Measurements from ENCODE around the gene EIF4G1.
"Not testable (repeated sequence)": the region's sequence is repeated elsewhere in the genome, so short reads cannot be mapped to it uniquely, and the experiment has no call there.

Gene EIF4G1, protein sequence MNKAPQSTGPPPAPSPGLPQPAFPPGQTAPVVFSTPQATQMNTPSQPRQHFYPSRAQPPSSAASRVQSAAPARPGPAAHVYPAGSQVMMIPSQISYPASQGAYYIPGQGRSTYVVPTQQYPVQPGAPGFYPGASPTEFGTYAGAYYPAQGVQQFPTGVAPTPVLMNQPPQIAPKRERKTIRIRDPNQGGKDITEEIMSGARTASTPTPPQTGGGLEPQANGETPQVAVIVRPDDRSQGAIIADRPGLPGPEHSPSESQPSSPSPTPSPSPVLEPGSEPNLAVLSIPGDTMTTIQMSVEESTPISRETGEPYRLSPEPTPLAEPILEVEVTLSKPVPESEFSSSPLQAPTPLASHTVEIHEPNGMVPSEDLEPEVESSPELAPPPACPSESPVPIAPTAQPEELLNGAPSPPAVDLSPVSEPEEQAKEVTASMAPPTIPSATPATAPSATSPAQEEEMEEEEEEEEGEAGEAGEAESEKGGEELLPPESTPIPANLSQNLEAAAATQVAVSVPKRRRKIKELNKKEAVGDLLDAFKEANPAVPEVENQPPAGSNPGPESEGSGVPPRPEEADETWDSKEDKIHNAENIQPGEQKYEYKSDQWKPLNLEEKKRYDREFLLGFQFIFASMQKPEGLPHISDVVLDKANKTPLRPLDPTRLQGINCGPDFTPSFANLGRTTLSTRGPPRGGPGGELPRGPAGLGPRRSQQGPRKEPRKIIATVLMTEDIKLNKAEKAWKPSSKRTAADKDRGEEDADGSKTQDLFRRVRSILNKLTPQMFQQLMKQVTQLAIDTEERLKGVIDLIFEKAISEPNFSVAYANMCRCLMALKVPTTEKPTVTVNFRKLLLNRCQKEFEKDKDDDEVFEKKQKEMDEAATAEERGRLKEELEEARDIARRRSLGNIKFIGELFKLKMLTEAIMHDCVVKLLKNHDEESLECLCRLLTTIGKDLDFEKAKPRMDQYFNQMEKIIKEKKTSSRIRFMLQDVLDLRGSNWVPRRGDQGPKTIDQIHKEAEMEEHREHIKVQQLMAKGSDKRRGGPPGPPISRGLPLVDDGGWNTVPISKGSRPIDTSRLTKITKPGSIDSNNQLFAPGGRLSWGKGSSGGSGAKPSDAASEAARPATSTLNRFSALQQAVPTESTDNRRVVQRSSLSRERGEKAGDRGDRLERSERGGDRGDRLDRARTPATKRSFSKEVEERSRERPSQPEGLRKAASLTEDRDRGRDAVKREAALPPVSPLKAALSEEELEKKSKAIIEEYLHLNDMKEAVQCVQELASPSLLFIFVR (N-terminal part only)

DNA sequence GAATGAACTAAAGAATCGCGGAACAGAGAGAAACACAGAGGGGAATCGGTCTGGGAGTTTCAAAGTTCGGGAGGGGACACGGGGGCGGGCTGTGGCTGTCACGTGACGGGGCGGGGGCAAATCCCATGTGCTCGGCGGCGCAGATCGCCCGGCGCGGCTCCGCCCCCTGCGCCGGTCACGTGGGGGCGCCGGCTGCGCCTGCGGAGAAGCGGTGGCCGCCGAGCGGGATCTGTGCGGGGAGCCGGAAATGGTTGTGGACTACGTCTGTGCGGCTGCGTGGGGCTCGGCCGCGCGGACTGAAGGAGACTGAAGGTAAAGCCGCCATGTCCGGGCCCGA lies at the start of gene EIF4G1:
TSS of gene EIF4G1 (plus strand) at position 244 of the 337 bp plus-strand sequence. CDS start 1,191 bp downstream, outside the sequence.
- peak; percentile 90 for DNase-seq (ENCODE audit: low read depth)

DNA sequence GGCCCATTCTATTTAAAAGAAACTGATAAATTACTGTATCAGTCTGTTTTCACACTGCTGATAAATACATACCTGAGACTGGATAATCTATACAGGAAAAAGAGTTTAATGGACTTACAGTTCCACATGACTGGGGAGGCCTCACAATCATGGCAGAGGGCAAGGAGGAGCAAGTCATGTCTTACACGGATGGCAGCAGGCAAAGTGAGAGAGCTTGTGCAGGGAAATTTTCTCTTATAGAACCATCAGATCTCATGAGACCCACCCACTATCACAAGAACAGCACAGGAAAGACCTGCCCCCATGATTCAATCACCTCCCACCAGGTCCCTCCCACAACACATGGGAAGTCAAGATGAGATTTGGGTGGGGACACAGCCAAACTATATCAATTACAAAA lies 47.2 kb upstream of the EIF4G1 start:
- DNase-seq (ENCODE audit: low read depth) = not testable (repeated sequence)

DNA sequence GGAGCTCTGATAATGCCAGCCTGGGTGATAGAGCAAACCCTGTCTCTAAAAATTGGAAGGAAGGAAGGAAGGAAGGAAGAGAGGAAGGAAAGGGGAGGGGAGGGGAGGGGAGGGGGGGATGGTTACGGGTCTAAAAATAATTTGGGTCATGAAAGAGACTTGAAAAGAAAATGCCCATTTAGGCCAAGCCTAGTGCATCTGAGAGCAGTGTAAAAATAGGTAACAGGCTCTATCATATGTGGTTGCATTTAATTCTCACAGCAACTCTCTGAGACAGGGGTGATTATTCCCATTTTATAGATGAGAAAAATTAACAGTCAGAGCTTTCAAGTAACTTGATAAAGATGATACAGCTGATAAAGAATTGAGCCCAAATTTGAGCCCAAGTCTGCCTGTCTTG lies 42.1 kb upstream of the EIF4G1 start:
- no peak for DNase-seq (ENCODE audit: low read depth)

DNA sequence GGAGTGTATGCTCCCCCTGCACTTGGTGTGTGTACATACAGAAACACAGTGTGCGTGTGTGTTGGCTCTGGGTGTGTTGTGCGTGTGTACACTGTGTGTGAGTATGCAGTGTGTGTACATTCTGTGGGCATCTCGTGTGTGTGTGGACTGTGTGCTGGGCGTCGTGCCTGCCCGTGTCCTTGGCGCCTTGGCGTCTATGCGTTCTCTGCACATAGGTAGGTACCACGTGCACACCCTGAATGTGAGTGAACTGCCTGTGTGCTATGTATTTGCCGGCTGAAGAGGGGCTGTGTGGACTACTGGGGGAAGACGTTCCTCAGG lies 39.1 kb upstream of the EIF4G1 start:
- DNase-seq (ENCODE audit: low read depth) = no peak

DNA sequence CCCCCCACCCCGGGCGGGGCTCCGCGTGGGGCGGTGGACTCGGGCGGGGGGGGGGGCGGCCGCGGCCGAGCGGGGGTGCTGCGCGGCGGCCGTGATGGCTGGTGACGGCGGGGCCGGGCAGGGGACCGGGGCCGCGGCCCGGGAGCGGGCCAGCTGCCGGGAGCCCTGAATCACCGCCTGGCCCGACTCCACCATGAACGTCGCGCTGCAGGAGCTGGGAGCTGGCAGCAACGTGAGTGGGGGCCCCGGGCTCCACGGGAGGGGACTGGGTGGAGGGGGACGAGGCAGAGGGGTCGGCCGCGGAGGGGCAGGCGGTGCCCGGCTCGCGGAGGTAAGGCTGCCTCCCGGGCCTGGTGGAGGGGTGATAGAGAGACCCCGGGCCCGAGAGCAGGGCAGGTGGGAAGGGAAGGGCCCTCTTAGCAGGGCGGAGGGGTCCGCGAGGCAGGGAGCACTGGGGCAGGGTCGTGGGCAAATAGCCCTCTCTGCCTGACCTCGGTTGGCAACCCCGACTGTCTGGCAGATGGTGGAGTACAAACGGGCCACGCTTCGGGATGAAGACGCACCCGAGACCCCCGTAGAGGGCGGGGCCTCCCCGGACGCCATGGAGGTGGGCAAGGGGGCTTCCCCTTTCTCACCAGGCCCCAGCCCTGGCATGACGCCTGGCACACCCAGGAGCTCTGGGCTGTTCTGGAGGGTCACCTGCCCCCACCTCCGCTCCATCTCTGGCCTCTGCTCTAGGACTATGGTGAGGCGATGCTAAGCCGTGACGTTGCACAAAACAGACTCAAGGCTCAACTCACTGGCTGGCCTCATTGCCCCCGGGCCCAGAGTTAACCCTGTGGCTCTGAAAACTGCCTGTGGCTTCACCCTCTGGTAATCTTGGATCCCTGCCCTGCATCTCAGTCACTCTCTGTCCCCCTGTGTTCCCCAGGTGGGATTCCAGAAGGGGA lies 38.2 kb upstream of the EIF4G1 start, which contains the start of gene ECE2:
TSS of gene ECE2 (plus strand) at position 62 of the 950 bp plus-strand sequence. CDS start at position 194, 132 bp downstream.
- DNase-seq (ENCODE audit: low read depth) = no peak

DNA sequence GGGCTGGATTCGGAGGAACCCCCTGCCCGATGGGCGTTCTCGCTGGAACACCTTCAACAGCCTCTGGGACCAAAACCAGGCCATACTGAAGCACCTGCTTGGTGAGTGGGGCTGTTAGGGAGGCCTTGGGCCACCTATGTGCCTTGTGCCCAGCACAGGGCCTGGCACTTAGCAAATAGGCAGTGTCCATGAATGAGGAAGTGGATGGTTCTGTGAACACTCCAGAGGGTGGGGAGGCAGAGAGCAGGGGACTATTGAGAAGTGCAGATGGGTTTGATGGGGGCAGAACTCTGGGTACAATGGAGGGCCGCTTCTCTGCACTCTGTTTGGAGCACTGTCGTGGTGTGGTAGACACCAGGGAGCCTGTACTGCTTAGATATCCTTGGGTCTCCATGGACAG lies 37.0 kb upstream of the EIF4G1 start:
- DNase-seq (ENCODE audit: low read depth) = no peak

DNA sequence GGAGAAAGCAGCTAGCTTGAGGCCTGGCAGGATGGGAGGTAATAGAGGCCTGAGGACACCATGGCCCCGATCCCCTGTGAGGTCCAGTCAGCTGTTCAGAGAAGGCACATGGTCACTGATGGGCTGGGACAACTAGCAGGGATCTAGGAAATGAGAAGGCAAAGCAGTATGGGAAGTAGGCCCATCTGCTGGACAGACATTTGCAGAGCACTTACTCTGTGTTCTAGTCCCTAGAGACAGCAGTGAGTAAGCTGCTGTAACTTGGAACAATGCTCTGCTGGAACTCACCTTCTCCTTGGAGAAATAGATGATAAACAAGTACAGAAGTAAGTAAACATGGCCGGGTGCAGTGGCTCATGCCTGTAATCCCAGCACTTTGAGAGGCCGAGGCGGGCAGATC lies 31.5 kb upstream of the EIF4G1 start:
- no peak for DNase-seq (ENCODE audit: low read depth)

DNA sequence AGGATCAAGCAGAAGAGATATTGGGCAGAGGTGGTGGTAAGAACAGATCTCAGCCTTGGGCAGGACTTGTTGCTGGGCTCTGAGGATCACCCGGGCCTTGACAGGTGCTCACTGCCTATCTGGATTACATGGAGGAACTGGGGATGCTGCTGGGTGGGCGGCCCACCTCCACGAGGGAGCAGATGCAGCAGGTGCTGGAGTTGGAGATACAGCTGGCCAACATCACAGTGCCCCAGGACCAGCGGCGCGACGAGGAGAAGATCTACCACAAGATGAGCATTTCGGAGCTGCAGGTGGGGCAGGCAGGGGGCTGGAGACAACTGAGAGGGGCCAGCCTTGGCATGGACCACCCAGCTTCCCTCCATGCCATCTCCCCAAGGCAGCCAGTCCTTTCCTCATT lies 30.7 kb upstream of the EIF4G1 start:
- DNase-seq (ENCODE audit: low read depth) = no peak

DNA sequence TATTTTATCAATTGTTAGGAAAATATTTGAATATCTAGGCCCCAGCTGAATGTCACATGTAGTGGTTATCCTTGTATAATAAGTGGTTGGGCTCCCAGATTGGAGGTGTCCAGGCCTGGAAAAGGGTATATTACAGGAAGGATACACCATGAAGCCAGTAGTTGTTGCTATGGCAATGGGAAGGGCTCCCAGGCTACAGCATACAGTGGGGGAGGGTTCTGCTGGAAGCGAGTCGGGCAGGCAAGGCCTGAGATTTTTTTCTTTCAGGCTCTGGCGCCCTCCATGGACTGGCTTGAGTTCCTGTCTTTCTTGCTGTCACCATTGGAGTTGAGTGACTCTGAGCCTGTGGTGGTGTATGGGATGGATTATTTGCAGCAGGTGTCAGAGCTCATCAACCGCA lies 29.7 kb upstream of the EIF4G1 start:
- DNase-seq (ENCODE audit: low read depth) = no peak

DNA sequence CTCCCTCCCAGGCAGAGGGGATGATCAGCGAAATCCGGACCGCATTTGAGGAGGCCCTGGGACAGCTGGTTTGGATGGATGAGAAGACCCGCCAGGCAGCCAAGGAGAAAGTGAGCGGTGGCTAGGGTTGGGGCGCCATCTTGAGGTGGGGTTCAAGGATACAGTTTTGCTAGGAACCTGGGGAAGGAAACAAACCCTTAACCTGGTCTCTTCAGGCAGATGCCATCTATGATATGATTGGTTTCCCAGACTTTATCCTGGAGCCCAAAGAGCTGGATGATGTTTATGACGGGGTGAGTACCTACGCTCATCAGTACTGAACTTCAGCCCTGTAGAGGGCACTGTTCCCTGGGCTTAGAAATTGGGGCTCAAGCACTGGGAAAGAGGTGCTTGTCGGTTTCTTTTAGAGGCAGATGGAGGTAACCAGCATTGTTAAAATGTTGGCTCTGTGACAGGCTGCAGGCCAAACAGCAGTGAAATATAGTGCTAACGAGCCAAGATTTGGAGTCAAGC lies 24.9 kb upstream of the EIF4G1 start:
- peak; percentile 50 for DNase-seq (ENCODE audit: low read depth)

DNA sequence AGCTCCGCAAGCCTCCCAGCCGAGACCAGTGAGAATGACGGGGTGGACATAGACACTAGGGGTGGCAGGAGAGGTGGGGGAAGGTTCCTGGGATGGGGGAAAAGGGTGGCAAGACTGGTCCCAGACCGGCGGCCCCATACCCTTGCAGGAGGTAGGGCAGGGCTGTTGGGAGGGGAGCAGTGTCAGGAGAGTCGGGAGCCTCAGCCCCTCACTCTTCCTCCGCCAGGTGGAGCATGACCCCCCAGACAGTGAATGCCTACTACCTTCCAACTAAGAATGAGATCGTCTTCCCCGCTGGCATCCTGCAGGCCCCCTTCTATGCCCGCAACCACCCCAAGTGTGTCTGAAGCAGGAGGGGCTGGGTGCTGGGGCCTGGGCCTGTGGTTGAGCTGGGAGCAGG lies 24.1 kb upstream of the EIF4G1 start:
- no peak for DNase-seq (ENCODE audit: low read depth)

DNA sequence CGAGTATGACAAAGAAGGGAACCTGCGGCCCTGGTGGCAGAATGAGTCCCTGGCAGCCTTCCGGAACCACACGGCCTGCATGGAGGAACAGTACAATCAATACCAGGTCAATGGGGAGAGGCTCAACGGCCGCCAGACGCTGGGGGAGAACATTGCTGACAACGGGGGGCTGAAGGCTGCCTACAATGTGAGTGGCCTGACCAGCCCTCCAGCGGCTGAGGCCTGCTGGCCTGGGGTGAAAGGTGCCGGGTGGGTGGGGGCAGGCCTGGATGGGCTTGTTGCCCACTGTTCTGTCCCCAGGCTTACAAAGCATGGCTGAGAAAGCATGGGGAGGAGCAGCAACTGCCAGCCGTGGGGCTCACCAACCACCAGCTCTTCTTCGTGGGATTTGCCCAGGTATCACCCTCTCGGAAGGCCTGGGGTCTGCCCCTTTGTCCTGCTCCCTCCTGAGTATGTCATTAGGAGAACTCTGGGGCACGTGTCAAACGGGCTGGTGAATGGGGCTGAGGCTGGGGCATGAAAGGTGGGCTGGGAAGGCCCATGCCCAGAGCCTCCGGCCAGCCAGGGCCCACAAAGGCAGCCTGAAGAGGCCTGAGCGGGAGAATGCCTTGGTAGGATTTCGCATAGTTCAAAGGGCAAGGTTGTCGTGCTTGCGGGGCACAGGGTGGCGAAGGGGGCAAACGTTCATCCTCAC lies 23.2 kb upstream of the EIF4G1 start:
- DNase-seq (ENCODE audit: low read depth) = no peak

DNA sequence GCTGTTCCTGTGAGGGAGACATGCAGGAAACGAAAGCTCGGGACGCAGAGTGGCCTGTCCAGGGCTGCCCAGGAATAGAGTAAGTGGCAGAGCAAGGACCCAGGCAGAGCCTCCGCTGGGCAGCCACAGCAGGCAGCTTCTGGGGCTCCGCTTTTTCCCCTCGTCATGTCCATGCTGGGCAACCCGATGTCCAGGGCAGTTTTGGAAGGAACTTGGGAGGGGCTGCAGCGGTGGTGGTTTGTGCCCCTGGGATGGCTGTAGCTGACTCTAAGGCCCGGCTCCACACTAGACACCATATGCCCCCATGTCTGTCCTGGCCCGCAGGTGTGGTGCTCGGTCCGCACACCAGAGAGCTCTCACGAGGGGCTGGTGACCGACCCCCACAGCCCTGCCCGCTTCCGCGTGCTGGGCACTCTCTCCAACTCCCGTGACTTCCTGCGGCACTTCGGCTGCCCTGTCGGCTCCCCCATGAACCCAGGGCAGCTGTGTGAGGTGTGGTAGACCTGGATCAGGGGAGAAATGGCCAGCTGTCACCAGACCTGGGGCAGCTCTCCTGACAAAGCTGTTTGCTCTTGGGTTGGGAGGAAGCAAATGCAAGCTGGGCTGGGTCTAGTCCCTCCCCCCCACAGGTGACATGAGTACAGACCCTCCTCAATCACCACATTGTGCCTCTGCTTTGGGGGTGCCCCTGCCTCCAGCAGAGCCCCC lies 22.5 kb upstream of the EIF4G1 start:
- no peak for DNase-seq (ENCODE audit: low read depth)

DNA sequence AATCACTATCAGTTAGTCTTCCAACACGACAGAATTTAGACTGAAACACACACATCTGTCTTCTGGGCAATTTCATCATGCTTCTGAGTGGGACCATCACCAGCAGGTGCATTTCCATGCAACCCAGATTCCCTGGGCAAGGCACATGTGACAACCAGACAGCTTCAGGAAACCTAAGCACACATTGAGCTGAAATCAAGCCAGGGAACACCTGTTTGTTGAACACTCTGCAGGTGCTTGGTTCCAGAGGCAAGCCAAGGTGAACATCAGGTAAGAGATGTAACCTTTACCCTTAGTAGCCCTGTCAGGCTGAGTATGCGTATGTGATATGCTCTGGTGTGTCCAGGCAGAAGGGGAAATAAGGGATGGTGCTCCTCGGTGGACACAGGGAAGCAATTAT lies 18.6 kb upstream of the EIF4G1 start:
- no peak for DNase-seq (ENCODE audit: low read depth)

DNA sequence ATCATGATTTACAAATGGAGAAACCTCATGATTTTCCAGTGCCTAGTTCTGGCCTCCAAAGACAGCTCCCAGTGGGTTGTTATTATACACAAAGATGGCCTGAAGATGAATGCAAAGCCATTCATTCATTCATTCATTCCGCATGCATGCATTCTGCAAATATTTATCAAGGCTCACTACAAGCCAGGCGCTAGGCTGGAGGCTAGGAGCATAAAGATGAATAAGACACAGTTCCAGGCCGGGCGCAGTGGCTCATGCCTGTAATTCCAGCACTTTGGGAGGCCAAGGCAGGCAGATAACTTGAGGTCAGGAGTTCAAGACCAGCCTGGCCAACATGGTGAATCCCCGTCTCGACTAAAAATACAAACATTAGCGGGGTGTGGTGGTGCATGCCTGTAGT lies 17.8 kb upstream of the EIF4G1 start:
- no peak for DNase-seq (ENCODE audit: low read depth)

DNA sequence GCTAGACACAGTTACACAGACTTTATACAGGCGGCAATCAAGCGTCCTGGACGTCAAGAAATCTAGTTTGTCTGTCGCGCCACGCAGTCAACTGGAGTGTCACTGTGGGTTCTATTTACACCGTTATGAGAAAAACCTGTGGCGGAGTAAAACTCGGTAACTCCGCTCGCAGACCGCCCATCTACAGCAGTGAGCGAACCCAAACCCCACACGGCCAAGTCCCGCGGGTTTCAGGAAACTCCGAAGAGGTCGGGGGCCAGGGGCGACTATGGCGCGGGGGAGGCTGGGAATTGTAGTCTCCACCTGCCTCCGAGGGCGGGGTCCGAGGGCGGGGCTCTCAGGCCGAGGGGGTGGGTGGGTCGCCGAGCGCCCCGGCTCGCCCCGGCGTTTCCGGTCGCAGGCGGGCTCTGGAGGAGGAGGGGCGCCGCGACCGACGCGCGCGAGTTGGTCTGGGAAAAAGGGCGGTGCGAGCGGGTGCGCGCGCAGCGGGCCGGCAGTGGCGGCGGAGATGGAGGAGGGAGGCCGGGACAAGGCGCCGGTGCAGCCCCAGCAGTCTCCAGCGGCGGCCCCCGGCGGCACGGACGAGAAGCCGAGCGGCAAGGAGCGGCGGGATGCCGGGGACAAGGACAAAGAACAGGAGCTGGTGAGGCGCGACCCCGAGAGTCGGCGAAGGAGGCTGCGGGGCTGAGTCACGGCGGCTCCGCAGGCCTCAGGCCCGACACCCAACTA lies 15.5 kb upstream of the EIF4G1 start, which contains the start of gene PSMD2:
TSS of gene PSMD2 (plus strand) at position 483 of the 729 bp plus-strand sequence. CDS start at position 509, 26 bp downstream.
- DNase-seq (ENCODE audit: low read depth) = peak; percentile 97

DNA sequence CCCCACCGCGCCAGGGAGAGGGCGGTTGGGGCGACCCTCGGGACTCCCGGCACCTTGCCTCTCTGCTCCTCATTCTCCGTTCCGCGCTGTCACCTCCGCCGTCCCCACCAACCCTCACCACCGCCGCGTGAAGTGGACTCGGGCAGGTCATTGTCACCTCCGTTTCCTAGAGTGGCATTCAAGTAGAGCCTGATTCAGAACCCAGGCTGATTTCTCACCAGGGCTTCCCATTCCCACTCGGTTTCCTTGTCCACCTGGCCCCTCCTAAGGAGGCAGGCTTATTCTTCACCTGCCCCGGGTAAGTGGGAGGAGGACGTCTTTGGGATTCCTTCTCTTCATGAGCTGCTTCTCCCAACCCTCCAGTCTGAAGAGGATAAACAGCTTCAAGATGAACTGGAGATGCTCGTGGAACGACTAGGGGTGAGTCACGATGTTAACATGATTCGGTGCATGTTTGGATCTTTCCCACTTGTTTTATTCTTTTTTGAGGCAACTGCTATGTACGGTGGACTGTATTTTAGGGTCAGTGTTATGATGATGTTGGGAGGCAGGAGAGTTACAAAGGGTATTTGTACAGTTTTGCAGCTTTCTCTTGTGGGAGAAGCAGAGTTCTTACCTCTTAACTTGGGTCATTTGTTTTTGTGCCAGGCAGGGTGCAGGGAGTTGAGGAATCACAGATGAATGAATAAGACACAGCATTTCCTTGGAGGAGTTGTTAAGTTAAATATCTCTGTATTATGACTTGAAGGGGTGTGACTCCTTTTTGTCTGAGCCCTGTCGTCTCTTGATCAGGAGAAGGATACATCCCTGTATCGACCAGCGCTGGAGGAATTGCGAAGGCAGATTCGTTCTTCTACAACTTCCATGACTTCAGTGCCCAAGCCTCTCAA lies 14.7 kb upstream of the EIF4G1 start:
- DNase-seq (ENCODE audit: low read depth) = no peak

DNA sequence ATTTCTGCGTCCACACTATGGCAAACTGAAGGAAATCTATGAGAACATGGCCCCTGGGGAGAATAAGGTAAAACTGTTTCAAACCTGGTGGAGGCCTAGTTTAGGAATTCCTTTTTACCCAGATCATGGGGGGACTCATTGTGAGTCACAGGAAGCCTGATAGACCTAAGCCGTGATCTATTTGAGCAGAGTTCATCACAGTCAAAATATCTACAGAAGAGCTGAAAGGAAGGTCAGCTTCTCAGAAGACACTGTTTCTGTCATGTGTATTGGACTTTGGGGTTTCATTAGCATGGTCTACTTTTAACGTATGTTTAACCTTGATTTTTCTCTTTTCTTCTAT lies 14.1 kb upstream of the EIF4G1 start:
- DNase-seq (ENCODE audit: low read depth) = no peak

Measured in stimulated activated CD8-positive, alpha-beta memory T cell treated with anti-CD3 and anti-CD28 coated beads, Interleukin-4, amount 100 ng/mL, for 24 hours (primary cell).